Dermis microvascular lymphatic vessel endothelial cell (primary cell): ENCODE results near the gene BGLAP. TPM values are rescaled to one million over a fixed set of nuclear protein-coding genes. Genes with fewer than 3 reads are reported as not detected.
A peak's percentile ranks its signal among the peaks of the same experiment; 100 is the strongest.

Experiments
- DNase-seq, 2 donors: peaks; one replicate each; pipeline versions ENCODE4 v3.0.0 to v3.0.0-alpha.2; 2010; ENCODE audit warnings: low read depth in 2 of 2
- total RNA-seq: library from RNA; depleted of rRNA; stranded (reverse); fragments of >200 nt; gene quantifications from 2 replicates; pipeline ENCODE4 v1.2.1, GENCODE V29; 2014

Gene BGLAP
- total RNA-seq, 1 donor from 2014 or later, result 0.26 TPM

- DNase-seq, result peak; percentile 36 to 78
Observed at GRCh38 chr1:156291226-156292061, 49.5 kb downstream of the BGLAP start.

Other genes with a start within 250 kb of the BGLAP start
- 323 and 635 TPM in 2 replicates for gene SSR2, start 221.2 kb upstream of the BGLAP start, total RNA-seq
- gene UBQLN4, start 188.4 kb upstream of the BGLAP start, total RNA-seq, result 13.1 and 14.3 TPM in 2 replicates
- 83.2 and 89.3 TPM in 2 replicates for gene LAMTOR2, start 187.4 kb upstream of the BGLAP start, total RNA-seq
- not detected in 2 replicates for gene RAB25, start 181.0 kb upstream of the BGLAP start, total RNA-seq
- gene MEX3A, start 159.7 kb upstream of the BGLAP start, total RNA-seq, result 3.6 and 7.0 TPM in 2 replicates
- 402 and 626 TPM in 2 replicates for gene LMNA, start 127.5 kb upstream of the BGLAP start, total RNA-seq
- gene SEMA4A, start 88.6 kb upstream of the BGLAP start, total RNA-seq, result 0.39 and 0.51 TPM in 2 replicates
- gene SLC25A44, start 48.1 kb upstream of the BGLAP start, total RNA-seq, result 9.0 and 15.6 TPM in 2 replicates
- gene PMF1, start 29.2 kb upstream of the BGLAP start, total RNA-seq, result 52.0 and 70.2 TPM in 2 replicates
- 0.38 and 0.39 TPM in 2 replicates for gene PAQR6, start 5.9 kb downstream of the BGLAP start, total RNA-seq
- gene SMG5, start 40.6 kb downstream of the BGLAP start, total RNA-seq, result 36.6 and 58.9 TPM in 2 replicates
- gene TMEM79, start 42.1 kb downstream of the BGLAP start, total RNA-seq, result 0.51 and 0.90 TPM in 2 replicates
- gene GLMP, start 53.5 kb downstream of the BGLAP start, total RNA-seq, result 52.4 and 80.7 TPM in 2 replicates
- 0.13 TPM in 2 replicates for gene VHLL, start 57.1 kb downstream of the BGLAP start, total RNA-seq
- 495 and 559 TPM in 2 replicates for gene CCT3, start 96.1 kb downstream of the BGLAP start, total RNA-seq
- not detected in 2 replicates for gene TSACC, start 96.3 kb downstream of the BGLAP start, total RNA-seq
- gene RHBG, start 127.0 kb downstream of the BGLAP start, total RNA-seq, result not detected in 2 replicates